Mesenchymal stem cell (in vitro differentiated cells and primary cell): Measurements from ENCODE around the gene USP36.
A peak's percentile ranks its signal among the peaks of the same experiment; 100 is the strongest.

Experiments used
- DNase-seq: peaks from one replicate; pipeline ENCODE4 v3.0.0-alpha.2; 2013
- H2AFZ ChIP-seq: one replicate; pipeline ENCODE4 v1.6.1; 2013; ENCODE audit warnings: low read depth, mild to moderate bottlenecking, control low read depth, inconsistent platforms, low read length, moderate library complexity
- H2AK5ac ChIP-seq: 2 replicates; pipeline ENCODE4 v1.6.1; 2013; ENCODE audit warnings: low read length, moderate library complexity, mild to moderate bottlenecking, inconsistent platforms; ENCODE audit not compliant: severe bottlenecking
- H2BK120ac ChIP-seq: one replicate; pipeline ENCODE4 v1.6.1; 2013; ENCODE audit warnings: low read depth, mild to moderate bottlenecking, inconsistent platforms, low read length, moderate library complexity
- H2BK12ac ChIP-seq, 2 experiments: one replicate each; pipeline ENCODE4 v1.6.1; 2013; ENCODE audit warnings: inconsistent platforms in 2 of 2, low read length in 2 of 2, mild to moderate bottlenecking in 2 of 2, moderate library complexity in 2 of 2, control low read depth in 1 of 2
- H2BK15ac ChIP-seq: one replicate; pipeline ENCODE4 v1.6.1; 2013; ENCODE audit warnings: mild to moderate bottlenecking, low read depth, inconsistent platforms; ENCODE audit not compliant: poor library complexity, severe bottlenecking
- H2BK5ac ChIP-seq: 2 replicates; pipeline ENCODE4 v1.6.1; 2013; ENCODE audit warnings: low read depth, mild to moderate bottlenecking, low read length, control low read depth, inconsistent platforms; ENCODE audit not compliant: poor library complexity, severe bottlenecking
- H3K14ac ChIP-seq, 2 experiments: one replicate each; pipeline ENCODE4 v1.6.1; 2013; ENCODE audit warnings: inconsistent platforms in 2 of 2, low read length in 2 of 2, control low read depth in 1 of 2, mild to moderate bottlenecking in 1 of 2, moderate library complexity in 1 of 2
- H3K18ac ChIP-seq, 2 experiments: one replicate each; pipeline ENCODE4 v1.6.1; 2013; ENCODE audit warnings: inconsistent platforms in 2 of 2, low read length in 2 of 2, control low read depth in 1 of 2, low read depth in 1 of 2, mild to moderate bottlenecking in 1 of 2
- H3K23ac ChIP-seq, 2 experiments: one replicate each; pipeline ENCODE4 v1.6.1; 2013; ENCODE audit warnings: inconsistent platforms in 2 of 2, low read length in 2 of 2, mild to moderate bottlenecking in 2 of 2, moderate library complexity in 2 of 2, control low read depth in 1 of 2
- H3K27ac ChIP-seq: 2 replicates; pipeline ENCODE4 v1.5.1; 2013; ENCODE audit warnings: mild to moderate bottlenecking, moderate library complexity, low read length, control low read depth, inconsistent platforms; ENCODE audit not compliant: poor library complexity, severe bottlenecking
- H3K27me3 ChIP-seq, 2 experiments: 2 replicates each; pipeline versions ENCODE4 v1.6.1 to v1.7.0; 2013; ENCODE audit warnings: low read length in 2 of 2, mild to moderate bottlenecking in 2 of 2, moderate library complexity in 2 of 2, control low read depth in 1 of 2, inconsistent platforms in 1 of 2; ENCODE audit not compliant: control insufficient read depth in 1 of 2, insufficient read depth in 1 of 2
- H3K36me3 ChIP-seq, 2 experiments: 2 replicates each; pipeline versions ENCODE4 v1.6.1 to v1.7.0; 2013; ENCODE audit warnings: low read length in 2 of 2, control low read depth in 1 of 2, inconsistent platforms in 1 of 2, low read depth in 1 of 2, mild to moderate bottlenecking in 1 of 2; ENCODE audit not compliant: insufficient read depth in 2 of 2, control insufficient read depth in 1 of 2
- H3K4ac ChIP-seq, 2 experiments: one replicate each; pipeline ENCODE4 v1.6.1; 2013; ENCODE audit warnings: inconsistent platforms in 2 of 2, low read length in 2 of 2, mild to moderate bottlenecking in 2 of 2, moderate library complexity in 2 of 2, control low read depth in 1 of 2, low read depth in 1 of 2
- H3K4me1 ChIP-seq: 2 replicates; pipeline ENCODE4 v1.6.1; 2013; ENCODE audit warnings: low read depth, low read length, control low read depth; ENCODE audit not compliant: control insufficient read depth, insufficient read depth
- H3K4me2 ChIP-seq: 2 replicates; pipeline ENCODE4 v1.6.1; 2013; ENCODE audit warnings: low read length, mild to moderate bottlenecking, inconsistent platforms; ENCODE audit not compliant: poor library complexity, severe bottlenecking
- H3K4me3 ChIP-seq, 2 experiments: 2 replicates each; pipeline versions ENCODE4 v1.5.1 to v1.7.0; 2013; ENCODE audit warnings: low read length in 2 of 2, mild to moderate bottlenecking in 2 of 2, control low read depth in 1 of 2, low read depth in 1 of 2; ENCODE audit not compliant: insufficient read depth in 1 of 2
- H3K79me1 ChIP-seq: replicated peaks from 2 replicates; pipeline ENCODE4 v1.6.1; 2013; ENCODE audit warnings: mild to moderate bottlenecking, control low read depth, low read length, inconsistent platforms; ENCODE audit not compliant: poor library complexity, severe bottlenecking
- H3K9ac ChIP-seq: 2 replicates; pipeline ENCODE4 v1.7.0; 2013; ENCODE audit warnings: mild to moderate bottlenecking, low read length, moderate library complexity
- H3K9me3 ChIP-seq: 2 replicates; pipeline ENCODE4 v1.7.0; 2013; ENCODE audit warnings: mild to moderate bottlenecking, low read length; ENCODE audit not compliant: control insufficient read depth
- H4K8ac ChIP-seq: one replicate; pipeline ENCODE4 v1.6.1; 2013; ENCODE audit warnings: inconsistent platforms, mild to moderate bottlenecking, low read length, moderate library complexity
- H4K91ac ChIP-seq: one replicate; pipeline ENCODE4 v1.6.1; 2013; ENCODE audit warnings: mild to moderate bottlenecking, low read length, inconsistent platforms
- whole genome bisulfite sequencing: methylation state at CpG from one replicate; pipeline ENCODE4 v1.1.7; 2013; ENCODE audit warnings: mixed read lengths; 5-methylcytosine and 5-hydroxymethylcytosine counted together

USP36 gene

DNA sequence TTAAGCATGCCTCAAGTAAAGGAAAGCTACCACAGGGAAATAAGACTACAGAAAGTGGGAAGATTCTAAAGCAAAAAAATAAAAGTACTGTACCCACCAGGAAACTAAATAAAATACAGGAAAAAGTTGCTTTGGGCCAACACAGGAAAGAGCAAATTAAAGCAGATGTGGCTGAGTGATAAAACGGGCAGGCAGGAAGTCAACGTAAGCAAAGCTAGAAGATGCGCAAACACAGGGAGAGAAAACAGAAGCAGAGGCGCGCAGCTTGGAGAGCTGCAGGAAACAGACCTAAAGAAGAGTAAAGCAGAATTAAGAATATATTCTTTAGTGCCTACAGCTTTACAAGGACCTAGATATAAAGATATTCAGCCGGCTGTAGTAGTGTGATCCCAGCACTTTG is 21.7 kb downstream of the USP36 start:
- Histone ChIP-seq H3K27me3 (no peaks in the 10 kb centered on the region), H2BK12ac (no peak overlapping the region), H3K4me3 (no peak overlapping the region), H3K9me3 (no peaks in the 10 kb centered on the region), H3K4me2 (no peak overlapping the region), H3K4me1 (peaks cover 20% of the 10 kb centered on the region), H3K4ac (no peak overlapping the region), H3K9ac (no peak overlapping the region), H3K27ac (no peak overlapping the region), H2AK5ac (no peak overlapping the region), H2BK5ac (no peak overlapping the region), H3K14ac (no peak overlapping the region), H2BK120ac (no peak overlapping the region), H3K23ac (no peak overlapping the region), H2AFZ (no peak overlapping the region), H2BK15ac (no peak overlapping the region), H4K8ac (no peak overlapping the region), H3K36me3 (peaks cover 78 to 92% of the 10 kb centered on the region in 2 experiments), H3K79me1 (peaks cover 38% of the 10 kb centered on the region), H3K18ac (no peak overlapping the region), H4K91ac (no peak overlapping the region)
- 52% methylated on average over 4 of the region's 6 CpGs for WGBS
- peak; percentile 28 for DNase-seq

DNA sequence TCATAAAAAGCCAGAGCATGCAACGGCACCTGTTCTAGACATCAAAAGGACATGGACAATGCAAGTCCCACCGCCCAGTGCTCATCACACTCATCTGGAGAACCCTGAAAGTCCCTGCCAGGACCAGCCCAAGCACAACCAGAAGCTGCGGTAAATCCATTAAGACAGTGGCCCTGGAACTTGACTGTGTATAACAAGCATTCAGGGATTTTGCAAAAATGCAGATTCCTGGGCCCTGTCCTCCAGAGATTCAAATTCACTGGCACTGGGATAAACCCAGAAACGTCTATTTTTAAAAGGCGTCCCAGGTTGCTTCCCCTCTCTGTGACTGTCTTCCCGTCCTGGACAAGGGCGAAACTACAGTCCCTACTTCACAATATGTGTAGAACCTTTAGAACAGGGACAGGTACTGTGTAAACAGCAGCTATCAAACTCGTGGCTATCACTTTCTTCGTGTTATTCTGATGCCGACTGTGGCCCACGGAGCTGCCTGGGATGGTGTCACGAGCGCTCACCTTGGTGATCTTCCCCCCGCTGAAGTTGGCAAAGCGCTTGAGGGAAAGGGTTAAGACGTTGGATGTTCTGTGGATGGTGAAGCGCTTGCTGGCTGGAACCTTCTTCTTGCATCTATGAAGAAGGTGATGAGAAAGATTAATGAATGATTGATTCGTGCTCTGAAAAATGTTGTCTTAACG is 22.3 kb downstream of the USP36 start:
- no peak overlapping the region for H3K4me3 ChIP-seq
- H2AK5ac ChIP-seq = no peak overlapping the region
- no peak overlapping the region for H3K18ac ChIP-seq
- H3K23ac ChIP-seq = no peak overlapping the region
- no peak overlapping the region for H3K27ac ChIP-seq
- peak overlapping the region; percentile 45 for H4K91ac ChIP-seq
- no peak overlapping the region for H3K9ac ChIP-seq
- H3K9me3 ChIP-seq = no peaks in the 10 kb centered on the region
- H2BK120ac ChIP-seq = no peak overlapping the region
- H3K36me3 ChIP-seq = peaks cover 78 to 92% of the 10 kb centered on the region in 2 experiments
- no peak for DNase-seq
- no peak overlapping the region for H4K8ac ChIP-seq
- WGBS = 96% methylated on average over 19 of the region's 19 CpGs
- H3K4me1 ChIP-seq = peaks cover 13% of the 10 kb centered on the region
- H2BK5ac ChIP-seq = no peak overlapping the region
- no peak overlapping the region for H2BK12ac ChIP-seq
- no peak overlapping the region for H2BK15ac ChIP-seq
- H3K4ac ChIP-seq = peak overlapping the region in 1 of 2 experiments; percentile 26
- H2AFZ ChIP-seq = no peak overlapping the region
- no peak overlapping the region for H3K4me2 ChIP-seq
- H3K79me1 ChIP-seq = peaks cover 36% of the 10 kb centered on the region
- no peak overlapping the region for H3K14ac ChIP-seq
- H3K27me3 ChIP-seq = no peaks in the 10 kb centered on the region

DNA sequence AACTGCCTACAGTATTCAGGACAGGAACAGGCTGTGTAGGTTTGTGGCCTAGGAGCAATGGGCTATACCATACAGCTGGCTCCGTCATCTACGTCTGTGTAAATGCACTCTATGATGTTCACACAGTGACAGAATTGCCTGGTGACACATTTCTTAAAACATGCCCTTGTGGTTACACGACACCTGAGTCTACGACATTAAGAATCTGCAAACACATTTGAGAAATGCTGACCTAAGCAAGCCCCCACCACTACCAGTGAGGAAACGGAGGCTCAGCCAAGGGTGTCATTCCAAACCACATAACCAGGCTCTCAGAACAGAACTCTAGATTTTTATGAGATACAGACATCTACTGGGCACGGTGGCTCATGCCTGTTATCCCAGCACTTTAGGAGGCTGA is 23.5 kb downstream of the USP36 start:
- Histone ChIP-seq H3K36me3 (peaks cover 79 to 96% of the 10 kb centered on the region in 2 experiments), H3K9me3 (no peaks in the 10 kb centered on the region), H3K4me2 (no peak overlapping the region), H3K79me1 (peaks cover 33% of the 10 kb centered on the region), H3K4me1 (peaks cover 4% of the 10 kb centered on the region), H3K4me3 (no peak overlapping the region), H2AFZ (no peak overlapping the region), H2BK5ac (no peak overlapping the region), H3K9ac (no peak overlapping the region), H4K91ac (no peak overlapping the region), H2BK12ac (no peak overlapping the region), H2BK120ac (no peak overlapping the region), H3K27ac (no peak overlapping the region), H3K27me3 (no peaks in the 10 kb centered on the region), H3K23ac (no peak overlapping the region), H3K18ac (no peak overlapping the region), H3K4ac (no peak overlapping the region), H3K14ac (no peak overlapping the region), H2AK5ac (no peak overlapping the region), H2BK15ac (no peak overlapping the region), H4K8ac (no peak overlapping the region)
- no peak for DNase-seq
- WGBS = 94% methylated on average over 6 of the region's 6 CpGs

DNA sequence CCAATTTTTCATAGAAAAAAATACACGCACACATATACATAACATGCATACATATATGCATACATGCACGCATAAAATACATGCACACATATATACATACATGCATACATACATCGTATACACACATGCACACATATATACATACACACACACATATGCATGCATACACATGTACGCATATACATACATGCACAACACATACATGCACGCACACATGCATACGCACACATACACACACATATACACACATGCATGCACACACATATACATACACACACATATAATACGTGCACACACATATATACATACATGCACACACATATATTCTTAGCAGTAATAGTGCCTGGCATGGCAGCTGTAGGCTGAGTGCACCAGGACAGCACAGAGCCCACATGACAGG is 24.9 kb downstream of the USP36 start:
- Histone ChIP-seq H2BK12ac (no peak overlapping the region), H3K9ac (no peak overlapping the region), H2AFZ (no peak overlapping the region), H2BK15ac (no peak overlapping the region), H3K4me1 (peaks cover 1% of the 10 kb centered on the region), H3K14ac (no peak overlapping the region), H3K18ac (no peak overlapping the region), H3K27me3 (no peaks in the 10 kb centered on the region), H2AK5ac (no peak overlapping the region), H2BK5ac (no peak overlapping the region), H3K36me3 (peaks cover 77 to 99% of the 10 kb centered on the region in 2 experiments), H4K91ac (no peak overlapping the region), H3K4me3 (no peak overlapping the region), H3K9me3 (no peaks in the 10 kb centered on the region), H2BK120ac (no peak overlapping the region), H4K8ac (no peak overlapping the region), H3K79me1 (peaks cover 28% of the 10 kb centered on the region), H3K4me2 (no peak overlapping the region), H3K4ac (no peak overlapping the region), H3K23ac (no peak overlapping the region), H3K27ac (no peak overlapping the region)
- no peak for DNase-seq
- WGBS = 97% methylated on average over 7 of the region's 7 CpGs
